GM23338 (cell line): Measurements from ENCODE around the gene ASRGL1. TPM values are rescaled to one million over a fixed set of nuclear protein-coding genes. Genes with fewer than 3 reads are reported as not detected.

Source experiments
- ATAC-seq: fragments of 200-7000 bp; cut with Tn5 transposase; 3 replicates; pipeline ENCODE4 v1.9.1; 2020
- DNase-seq: peaks from one replicate; pipeline ENCODE4 v3.0.0-alpha.2; 2015; ENCODE audit warnings: low spot score
- H2AFZ ChIP-seq: fragments of 200-600 bp; sonication (generic); 2 replicates; pipeline ENCODE4 v1.8.0; 2016; ENCODE audit warnings: antibody characterized with exemption, mild to moderate bottlenecking, moderate library complexity
- H3F3A ChIP-seq: fragments of 200-600 bp; sonication (generic); replicated peaks from 2 replicates; pipeline ENCODE4 v1.8.0; 2017; ENCODE audit warnings: antibody characterized with exemption, mixed run types, low read depth
- H3K27ac ChIP-seq: fragments of 200-600 bp; sonication (generic); 2 replicates; pipeline ENCODE4 v1.6.1; 2016; ENCODE audit warnings: low read depth
- H3K27me3 ChIP-seq: fragments of 200-600 bp; sonication (generic); 2 replicates; pipeline ENCODE4 v1.8.0; 2016; ENCODE audit warnings: mild to moderate bottlenecking, mixed run types, moderate library complexity; ENCODE audit not compliant: insufficient read depth
- H3K36me3 ChIP-seq: fragments of 200-600 bp; sonication (generic); 2 replicates; pipeline ENCODE4 v1.8.0; 2016; ENCODE audit warnings: mild to moderate bottlenecking; ENCODE audit not compliant: insufficient read depth
- H3K4me1 ChIP-seq: fragments of 200-600 bp; sonication (generic); 2 replicates; pipeline ENCODE4 v1.8.0; 2016; ENCODE audit warnings: mild to moderate bottlenecking, moderate library complexity; ENCODE audit not compliant: insufficient read depth
- H3K4me2 ChIP-seq: fragments of 200-600 bp; sonication (generic); 2 replicates; pipeline ENCODE4 v1.7.1; 2017; ENCODE audit warnings: mixed run types
- H3K4me3 ChIP-seq: fragments of 200-600 bp; sonication (generic); 2 replicates; pipeline ENCODE4 v1.6.1; 2016; ENCODE audit warnings: mixed run types
- H3K79me2 ChIP-seq: fragments of 200-600 bp; sonication (generic); replicated peaks from 2 replicates; pipeline ENCODE4 v1.8.0; 2017; ENCODE audit warnings: mild to moderate bottlenecking; ENCODE audit not compliant: insufficient read depth
- H3K9me2 ChIP-seq: fragments of 200-600 bp; sonication (generic); 2 replicates; pipeline ENCODE4 v1.8.0; 2017; ENCODE audit not compliant: insufficient read depth
- H4K20me1 ChIP-seq: fragments of 200-600 bp; sonication (generic); replicated peaks from 2 replicates; pipeline ENCODE4 v1.8.0; 2017; ENCODE audit warnings: mild to moderate bottlenecking; ENCODE audit not compliant: insufficient read depth
- H3K27ac Mint-ChIP-seq: 2 replicates; pipeline ENCODE4 v1.8.0; 2020; ENCODE audit warnings: inconsistent platforms, mild to moderate bottlenecking, moderate library complexity, mixed read lengths
- H3K27me3 Mint-ChIP-seq: 3 replicates; pipeline ENCODE4 v1.8.0; 2022; ENCODE audit warnings: low read depth, mild to moderate bottlenecking, moderate library complexity, mixed read lengths, inconsistent platforms; ENCODE audit not compliant: insufficient read depth, poor library complexity
- H3K36me3 Mint-ChIP-seq: 3 replicates; pipeline ENCODE4 v1.8.0; 2021; ENCODE audit warnings: low read depth, mild to moderate bottlenecking, inconsistent platforms, moderate library complexity, mixed read lengths
- H3K4me1 Mint-ChIP-seq: 3 replicates; pipeline ENCODE4 v1.8.0; 2020; ENCODE audit warnings: mild to moderate bottlenecking, inconsistent platforms, mixed read lengths
- H3K4me3 Mint-ChIP-seq: 3 replicates; pipeline ENCODE4 v1.8.0; 2021; ENCODE audit warnings: moderate library complexity, mild to moderate bottlenecking, inconsistent platforms, mixed read lengths
- H3K9me3 Mint-ChIP-seq: 3 replicates; pipeline ENCODE4 v1.8.0; 2020; ENCODE audit warnings: moderate library complexity, mild to moderate bottlenecking, inconsistent platforms, mixed read lengths
- CTCF ChIP-seq, 2 experiments: fragments of 200-600 bp in 1 of 2; sonication (generic) in 1 of 2; conservative IDR thresholded peaks; 2 replicates each; pipeline versions ENCODE4 v1.5.1 to v1.6.1; 2016 to 2017; ENCODE audit warnings: antibody characterized with exemption in 2 of 2, low read depth in 2 of 2, mild to moderate bottlenecking in 2 of 2, moderate library complexity in 1 of 2
- ETS1 ChIP-seq: IDR thresholded peaks from 2 replicates; pipeline ENCODE4 v1.6.1; 2016; ENCODE audit warnings: antibody characterized with exemption
- JUNB ChIP-seq: IDR thresholded peaks from one replicate; pipeline ENCODE4 v1.6.1; 2016; ENCODE audit warnings: antibody characterized with exemption; ENCODE audit not compliant: unreplicated experiment
- REST ChIP-seq: IDR thresholded peaks from one replicate; pipeline ENCODE4 v1.6.1; 2018; ENCODE audit warnings: antibody characterized with exemption; ENCODE audit not compliant: unreplicated experiment
- polyA plus RNA-seq: library from polyadenylated mRNA; unstranded; fragments of >200 nt; fragmentation: Nextera tagmentation; extraction: Ambion mirVana; gene quantifications from 2 replicates; pipeline ENCODE4 v1.2.1, GENCODE V29; 2016
- total RNA-seq: library from RNA; depleted of rRNA; stranded (reverse); fragments of >200 nt; shearing (Covaris generic); gene quantifications from 2 replicates; pipeline ENCODE4 v1.2.3, GENCODE V29; 2014

ASRGL1 gene
- total and polyA plus RNA-seq, 2 experiments from 2014 or later = 32.9 to 50.3 TPM

GRCh38 chr11:62394825-62395538, 57.7 kb downstream of the ASRGL1 start:
- peaks cover 4% of the 10 kb centered on the region for H3K4me1 ChIP-seq
- H2AFZ ChIP-seq = peak overlapping the region; percentile 75; the same call in 1 of the 2 replicates
- peak; percentile 89 for DNase-seq
- Mint-ChIP-seq H3K4me3 (peak overlapping the region; percentile 66), H3K36me3 (no peaks in the 10 kb centered on the region), H3K4me1 (peaks cover 27% of the 10 kb centered on the region), H3K27me3 (peaks cover 6% of the 10 kb centered on the region), H3K9me3 (no peaks in the 10 kb centered on the region), H3K27ac (no peak overlapping the region; the same call in 1 of the 2 replicates)
- peak overlapping the region; percentile 74 for H3K4me2 ChIP-seq
- no peaks in the 10 kb centered on the region for H3F3A ChIP-seq
- no peaks in the 10 kb centered on the region for H3K36me3 ChIP-seq
- H3K4me3 ChIP-seq = peak overlapping the region; percentile 43
- peak; percentile 78 for ATAC-seq
- H3K27ac ChIP-seq = no peak overlapping the region
- no peaks in the 10 kb centered on the region for H3K79me2 ChIP-seq
- H3K27me3 ChIP-seq = no peaks in the 10 kb centered on the region
- no peaks in the 10 kb centered on the region for H3K9me2 ChIP-seq
- H4K20me1 ChIP-seq = no peaks in the 10 kb centered on the region; the same call in 1 of the 2 replicates
- TF ChIP-seq REST (no peak), CTCF (conservative IDR thresholded peaks at IDR 0.05; ENCODE audit: low read depth in 2 of 2) (peak; percentile 86 to 92)

GRCh38 chr11:62395885-62396551, 58.8 kb downstream of the ASRGL1 start:
- Mint-ChIP-seq H3K4me3 (no peak overlapping the region), H3K27me3 (peaks cover 6% of the 10 kb centered on the region), H3K27ac (no peak overlapping the region), H3K9me3 (no peaks in the 10 kb centered on the region), H3K4me1 (peaks cover 27% of the 10 kb centered on the region), H3K36me3 (no peaks in the 10 kb centered on the region)
- Histone ChIP-seq H3K4me1 (peaks cover 4% of the 10 kb centered on the region), H3F3A (no peaks in the 10 kb centered on the region), H3K4me2 (no peak overlapping the region), H3K4me3 (no peak overlapping the region), H3K27ac (no peak overlapping the region), H2AFZ (no peak overlapping the region), H3K9me2 (no peaks in the 10 kb centered on the region), H4K20me1 (no peaks in the 10 kb centered on the region), H3K79me2 (no peaks in the 10 kb centered on the region), H3K36me3 (no peaks in the 10 kb centered on the region), H3K27me3 (no peaks in the 10 kb centered on the region)
- peak; percentile 13; the same call in 1 of the 3 replicates for ATAC-seq
- DNase-seq = no peak
- TF ChIP-seq JUNB (no peak), ETS1 (no peak)
